WERI-Rb-1 (cell line): Measurements from ENCODE around the gene PTPRN2.

Experiments
- DNase-seq: peaks from one replicate; pipeline ENCODE4 v3.0.0-alpha.2; 2020
- H3K27ac ChIP-seq: fragments of 250-450 bp; sonication (Bioruptor Pico); 2 replicates; pipeline ENCODE4 v1.5.1; 2020; ENCODE audit warnings: mild to moderate bottlenecking, moderate library complexity
- H3K27me3 ChIP-seq: fragments of 250-450 bp; sonication (Bioruptor Pico); 2 replicates; pipeline ENCODE4 v1.5.1; 2021; ENCODE audit warnings: mild to moderate bottlenecking, low read depth, moderate library complexity; ENCODE audit not compliant: insufficient read depth, severe bottlenecking
- H3K36me3 ChIP-seq: fragments of 250-450 bp; sonication (Bioruptor Pico); 2 replicates; pipeline ENCODE4 v1.5.1; 2020; ENCODE audit warnings: mild to moderate bottlenecking, moderate library complexity
- H3K4me3 ChIP-seq: 2 replicates; pipeline ENCODE4 v1.5.1; 2011; ENCODE audit warnings: low read depth, mild to moderate bottlenecking, control low read depth, low read length
- H3K9me3 ChIP-seq: fragments of 250-450 bp; sonication (Bioruptor Pico); 2 replicates; pipeline ENCODE4 v1.5.1; 2021; ENCODE audit warnings: mild to moderate bottlenecking, moderate library complexity; ENCODE audit not compliant: severe bottlenecking
- CTCF ChIP-seq: IDR thresholded peaks from 2 replicates; pipeline ENCODE4 v1.5.1; 2011; ENCODE audit warnings: low read depth, mild to moderate bottlenecking, control low read depth, inconsistent platforms, low read length

The PTPRN2 gene

GRCh38 chr7:158325530-158326381 lies 261.9 kb downstream of the PTPRN2 start:
- DNase-seq: peak; percentile 91
- TF ChIP-seq CTCF: peak; percentile 99
- no peak overlapping the region for H3K27ac ChIP-seq
- H3K9me3 ChIP-seq: no peaks in the 10 kb centered on the region
- H3K36me3 ChIP-seq: no peaks in the 10 kb centered on the region
- no peaks in the 10 kb centered on the region for H3K27me3 ChIP-seq
- H3K4me3 ChIP-seq: no peak overlapping the region

- no peak for DNase-seq
- Histone ChIP-seq H3K27me3 (no peaks in the 10 kb centered on the region), H3K4me3 (no peak overlapping the region), H3K27ac (no peak overlapping the region), H3K9me3 (no peaks in the 10 kb centered on the region), H3K36me3 (no peaks in the 10 kb centered on the region)
- TF ChIP-seq CTCF: no peak
These were observed 262.9 kb downstream of the PTPRN2 start for GRCh38 chr7:158324397-158325360.

- no peak for TF ChIP-seq CTCF
- no peak overlapping the region for H3K27ac ChIP-seq
- no peaks in the 10 kb centered on the region for H3K9me3 ChIP-seq
These were observed 263.8 kb downstream of the PTPRN2 start for GRCh38 chr7:158323741-158324396.

GRCh38 chr7:158322616-158323530 lies 264.8 kb downstream of the PTPRN2 start:
- no peak overlapping the region for H3K4me3 ChIP-seq
- H3K27ac ChIP-seq: no peak overlapping the region
- TF ChIP-seq CTCF: no peak
- H3K27me3 ChIP-seq: no peaks in the 10 kb centered on the region
- no peak for DNase-seq
- no peaks in the 10 kb centered on the region for H3K36me3 ChIP-seq
- no peaks in the 10 kb centered on the region for H3K9me3 ChIP-seq

More at GRCh38 chr7:158323741-158324396, 263.8 kb downstream of the PTPRN2 start:
- Histone ChIP-seq H3K36me3 (no peaks in the 10 kb centered on the region), H3K27me3 (no peaks in the 10 kb centered on the region), H3K4me3 (no peak overlapping the region)
- no peak for DNase-seq

GRCh38 chr7:158321936-158322615 lies 265.5 kb downstream of the PTPRN2 start:
- Histone ChIP-seq H3K9me3 (no peaks in the 10 kb centered on the region), H3K4me3 (no peak overlapping the region), H3K27me3 (no peaks in the 10 kb centered on the region), H3K27ac (no peak overlapping the region), H3K36me3 (no peaks in the 10 kb centered on the region)
- no peak for TF ChIP-seq CTCF
- no peak for DNase-seq
